Stimulated activated CD8-positive, alpha-beta memory T cell treated with anti-CD3 and anti-CD28 coated beads, Interleukin-12 subunit alpha, Interleukin-12 subunit beta, amount 100 ng/mL, for 24 hours (primary cell): ENCODE data around the gene PCSK6.
A peak's percentile ranks its signal among the peaks of the same experiment; 100 is the strongest.
"Not testable (repeated sequence)": the region's sequence is repeated elsewhere in the genome, so short reads cannot be mapped to it uniquely, and the experiment has no call there.

ENCODE experiments used
- DNase-seq: peaks from one replicate; pipeline ENCODE4 v3.0.0-alpha.2; 2020; ENCODE audit errors: extremely low read depth

The PCSK6 gene

GRCh38 chr15:101309436-101310160, 179.9 kb downstream of the PCSK6 start:
- DNase-seq, result no peak

GRCh38 chr15:101308604-101309435, 180.7 kb downstream of the PCSK6 start:
- no peak for DNase-seq

- no peak for DNase-seq
Measured at GRCh38 chr15:101307897-101308603, 181.5 kb downstream of the PCSK6 start.

GRCh38 chr15:101307048-101307896, 182.2 kb downstream of the PCSK6 start:
- DNase-seq, result no peak

- no peak for DNase-seq
Measured at GRCh38 chr15:101306341-101307047, 183.0 kb downstream of the PCSK6 start.

GRCh38 chr15:101305820-101306255, 183.7 kb downstream of the PCSK6 start:
- DNase-seq, result no peak

GRCh38 chr15:101303408-101303807, 186.1 kb downstream of the PCSK6 start:
- DNase-seq, result no peak

GRCh38 chr15:101296418-101297405, 192.8 kb downstream of the PCSK6 start:
- no peak for DNase-seq

- DNase-seq, result peak; percentile 9
Measured at GRCh38 chr15:101295607-101296161, 193.8 kb downstream of the PCSK6 start.

GRCh38 chr15:101294731-101295606, 194.5 kb downstream of the PCSK6 start, which contains the start of gene SNRPA1:
TSS of gene SNRPA1 (minus strand) at chr15:101295248. CDS start at chr15:101295178, 70 bp downstream.
- peak; percentile 99 for DNase-seq

GRCh38 chr15:101293122-101293521, 196.4 kb downstream of the PCSK6 start:
- no peak for DNase-seq

GRCh38 chr15:101288905-101289513, 200.5 kb downstream of the PCSK6 start:
- DNase-seq, result no peak

GRCh38 chr15:101287342-101287741, 202.2 kb downstream of the PCSK6 start:
- DNase-seq, result not testable (repeated sequence)

- DNase-seq, result no peak
Measured at GRCh38 chr15:101286471-101287114, 202.9 kb downstream of the PCSK6 start.

- DNase-seq, result no peak
Measured at GRCh38 chr15:101283931-101284330, 205.6 kb downstream of the PCSK6 start.

GRCh38 chr15:101280007-101280406, 209.5 kb downstream of the PCSK6 start:
- DNase-seq, result no peak

- DNase-seq, result no peak
Measured at GRCh38 chr15:101277943-101278564, 211.5 kb downstream of the PCSK6 start.
